ENCODE data around the gene SCFD2. TPM values are rescaled to one million over a fixed set of nuclear protein-coding genes. Genes with fewer than 3 reads are reported as not detected.

SCFD2 gene
- polyA plus RNA-seq, 4 donors, result 2.2 to 8.4 (median 5.6) TPM

DNA sequence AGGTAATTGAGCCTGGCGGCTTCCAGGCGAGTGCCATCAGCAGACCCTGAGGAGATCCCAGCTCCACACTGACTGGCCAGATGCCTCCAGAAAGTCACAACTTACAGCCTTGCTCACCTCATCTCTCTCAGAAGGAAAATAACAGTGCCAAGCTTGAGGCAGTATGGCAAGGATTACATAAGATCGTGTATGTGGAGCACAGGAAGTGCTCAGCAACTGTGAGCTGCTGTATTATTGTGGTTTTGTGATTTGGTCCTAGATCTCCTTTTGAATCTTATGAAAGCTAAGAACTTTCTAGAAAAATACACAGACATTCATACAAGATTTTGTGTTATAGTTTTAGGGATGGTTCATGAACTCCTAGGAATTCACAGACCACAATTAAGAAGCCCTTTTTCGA lies 489.8 kb downstream of the SCFD2 start:
- no peak for DNase-seq
- no peak for FAIRE-seq
- WGBS, 3 donors, result 86 to 91% (median 89%) methylated on average over 4 of the region's 4 CpGs
- Histone ChIP-seq H3K4me3 (ENCODE audit: low read depth in 1 of 3, low read length in 3 of 3) (no peak overlapping the region), H3K27me3 (ENCODE audit: control insufficient read depth in 3 of 3, insufficient read depth in 3 of 3, low read length in 3 of 3) (no peaks in the 10 kb centered on the region), H3K9me3 (ENCODE audit: control insufficient read depth in 2 of 2, insufficient read depth in 1 of 2, low read depth in 1 of 2, low read length in 1 of 2) (no peaks in the 10 kb centered on the region), H3K27ac (ENCODE audit: low read depth in 1 of 3, low read length in 2 of 3) (no peak overlapping the region), H3K36me3 (ENCODE audit: control insufficient read depth in 3 of 3, insufficient read depth in 2 of 3, low read depth in 1 of 3, low read length in 3 of 3) (peaks cover 0 to 13% (median 0%) of the 10 kb centered on the region in 3 donors), H3K4me1 (ENCODE audit: control insufficient read depth in 3 of 3, insufficient read depth in 2 of 3, low read depth in 1 of 3, low read length in 2 of 3) (peaks cover 0 to 7% (median 0%) of the 10 kb centered on the region in 3 donors)

DNA sequence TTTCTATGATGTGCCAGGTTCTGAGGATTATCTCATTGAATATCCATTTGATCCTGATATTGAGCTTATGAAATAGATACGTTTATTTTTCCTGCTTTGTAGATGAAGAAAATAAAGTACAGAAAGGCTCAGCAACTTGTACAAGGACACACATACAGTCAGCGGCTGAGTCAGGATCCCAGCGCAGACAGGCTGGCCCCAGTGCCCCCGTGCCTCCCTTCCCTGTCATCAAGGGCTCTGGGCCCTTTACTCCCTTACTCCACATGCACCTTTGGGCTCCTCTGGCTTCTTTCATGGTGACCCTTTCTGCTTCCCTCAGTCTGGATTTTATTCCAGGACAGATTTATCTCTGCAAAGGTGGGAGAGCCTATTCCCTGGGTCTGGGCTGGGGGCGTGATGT lies 490.9 kb downstream of the SCFD2 start:
- WGBS, 3 donors, result 94 to 97% (median 95%) methylated on average over 5 of the region's 5 CpGs
- peaks cover 0 to 10% (median 2%) of the 10 kb centered on the region in 3 donors for H3K36me3 ChIP-seq (ENCODE audit: control insufficient read depth in 3 of 3, insufficient read depth in 2 of 3, low read depth in 1 of 3, low read length in 3 of 3)
- no peak overlapping the region for H3K27ac ChIP-seq (ENCODE audit: low read depth in 1 of 3, low read length in 2 of 3)
- no peaks in the 10 kb centered on the region for H3K9me3 ChIP-seq (ENCODE audit: control insufficient read depth in 2 of 2, insufficient read depth in 1 of 2, low read depth in 1 of 2, low read length in 1 of 2)
- DNase-seq, result no peak
- H3K27me3 ChIP-seq (ENCODE audit: control insufficient read depth in 3 of 3, insufficient read depth in 3 of 3, low read length in 3 of 3), result no peaks in the 10 kb centered on the region
- peaks cover 0 to 7% (median 0%) of the 10 kb centered on the region in 3 donors for H3K4me1 ChIP-seq (ENCODE audit: control insufficient read depth in 3 of 3, insufficient read depth in 2 of 3, low read depth in 1 of 3, low read length in 2 of 3)
- no peak for FAIRE-seq
- H3K4me3 ChIP-seq (ENCODE audit: low read depth in 1 of 3, low read length in 3 of 3), result no peak overlapping the region

DNA sequence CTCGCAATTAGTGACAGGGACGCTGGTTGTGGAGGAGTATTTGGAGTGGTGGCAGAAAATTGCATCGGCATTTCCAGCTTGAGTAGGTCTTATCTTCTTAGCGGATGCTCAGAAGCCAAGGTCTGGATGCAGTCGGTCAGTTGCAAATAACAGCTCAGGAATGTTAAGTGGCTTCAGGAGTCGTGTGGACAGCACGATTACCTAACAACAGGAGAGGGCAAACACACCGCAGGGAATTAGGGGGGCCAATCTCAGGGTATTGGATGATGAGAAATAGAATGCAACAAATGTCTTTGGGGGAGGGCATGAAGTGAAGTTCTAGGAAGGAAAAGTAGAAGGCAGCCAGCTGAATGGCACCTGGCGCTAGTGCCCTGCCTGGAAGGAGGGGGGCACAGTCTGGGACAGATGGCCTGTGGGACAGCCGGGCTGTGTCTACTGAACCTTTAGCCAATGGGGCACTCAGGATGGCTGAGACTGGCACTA lies 492.0 kb downstream of the SCFD2 start:
- 18 to 62% (median 50%) methylated on average over 10 of the region's 10 CpGs for WGBS, 3 donors
- H3K4me1 ChIP-seq (ENCODE audit: control insufficient read depth in 3 of 3, insufficient read depth in 2 of 3, low read depth in 1 of 3, low read length in 2 of 3), result peaks cover 0 to 7% (median 0%) of the 10 kb centered on the region in 3 donors
- DNase-seq (peak; percentile 16 to 17), FAIRE-seq (no peak)
- H3K36me3 ChIP-seq (ENCODE audit: control insufficient read depth in 3 of 3, insufficient read depth in 2 of 3, low read depth in 1 of 3, low read length in 3 of 3), result peaks cover 0 to 10% (median 2%) of the 10 kb centered on the region in 3 donors
- H3K27me3 ChIP-seq (ENCODE audit: control insufficient read depth in 3 of 3, insufficient read depth in 3 of 3, low read length in 3 of 3), result no peaks in the 10 kb centered on the region
- H3K4me3 ChIP-seq (ENCODE audit: low read depth in 1 of 3, low read length in 3 of 3), result no peak overlapping the region
- no peaks in the 10 kb centered on the region for H3K9me3 ChIP-seq (ENCODE audit: control insufficient read depth in 2 of 2, insufficient read depth in 1 of 2, low read depth in 1 of 2, low read length in 1 of 2)
- H3K27ac ChIP-seq (ENCODE audit: low read depth in 1 of 3, low read length in 2 of 3), result no peak overlapping the region

- Histone ChIP-seq H3K27me3 (ENCODE audit: control insufficient read depth in 3 of 3, insufficient read depth in 3 of 3, low read length in 3 of 3) (no peaks in the 10 kb centered on the region), H3K4me3 (ENCODE audit: low read depth in 1 of 3, low read length in 3 of 3) (no peak overlapping the region), H3K9me3 (ENCODE audit: control insufficient read depth in 2 of 2, insufficient read depth in 1 of 2, low read depth in 1 of 2, low read length in 1 of 2) (no peaks in the 10 kb centered on the region), H3K4me1 (ENCODE audit: control insufficient read depth in 3 of 3, insufficient read depth in 2 of 3, low read depth in 1 of 3, low read length in 2 of 3) (peaks cover 0 to 7% (median 0%) of the 10 kb centered on the region in 3 donors), H3K36me3 (ENCODE audit: control insufficient read depth in 3 of 3, insufficient read depth in 2 of 3, low read depth in 1 of 3, low read length in 3 of 3) (peaks cover 0 to 10% (median 2%) of the 10 kb centered on the region in 3 donors), H3K27ac (ENCODE audit: low read depth in 1 of 3, low read length in 2 of 3) (no peak overlapping the region)
- WGBS, 3 donors, result 16 to 55% (median 49%) methylated on average over 1 of the region's 1 CpG
- peak; percentile 27 to 45 for DNase-seq
- no peak for FAIRE-seq
Observed at GRCh38 chr4:52873191-52873590, 492.7 kb downstream of the SCFD2 start.

DNA sequence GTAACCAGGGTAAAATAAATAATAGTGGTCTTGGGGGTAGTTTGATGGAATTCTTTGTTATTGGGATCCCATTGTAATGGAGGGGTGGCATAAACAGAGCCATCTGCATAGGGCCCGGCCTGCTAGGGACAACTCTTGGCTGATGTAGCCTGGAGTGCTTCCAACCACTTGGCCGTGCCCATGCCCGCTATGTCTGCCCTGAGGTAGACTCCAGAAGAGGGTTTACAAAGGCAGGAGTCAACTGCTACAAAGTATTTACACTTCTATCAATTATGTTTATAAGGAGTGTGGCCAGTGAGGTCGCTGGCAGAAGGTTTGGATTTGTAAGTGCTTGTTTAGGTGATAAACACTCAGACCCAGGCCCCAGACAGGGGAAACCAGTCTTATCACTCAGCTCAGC lies 495.6 kb downstream of the SCFD2 start:
- H3K4me1 ChIP-seq (ENCODE audit: control insufficient read depth in 3 of 3, insufficient read depth in 2 of 3, low read depth in 1 of 3, low read length in 2 of 3), result peaks cover 0 to 7% (median 0%) of the 10 kb centered on the region in 3 donors
- DNase-seq, result no peak
- WGBS, 3 donors, result 79 to 85% (median 80%) methylated on average over 4 of the region's 4 CpGs
- peaks cover 0 to 10% (median 2%) of the 10 kb centered on the region in 3 donors for H3K36me3 ChIP-seq (ENCODE audit: control insufficient read depth in 3 of 3, insufficient read depth in 2 of 3, low read depth in 1 of 3, low read length in 3 of 3)
- H3K4me3 ChIP-seq (ENCODE audit: low read depth in 1 of 3, low read length in 3 of 3), result no peak overlapping the region
- H3K9me3 ChIP-seq (ENCODE audit: control insufficient read depth in 2 of 2, insufficient read depth in 1 of 2, low read depth in 1 of 2, low read length in 1 of 2), result no peaks in the 10 kb centered on the region
- H3K27me3 ChIP-seq (ENCODE audit: control insufficient read depth in 3 of 3, insufficient read depth in 3 of 3, low read length in 3 of 3), result no peaks in the 10 kb centered on the region
- FAIRE-seq, result no peak
- H3K27ac ChIP-seq (ENCODE audit: low read depth in 1 of 3, low read length in 2 of 3), result no peak overlapping the region

GRCh38 chr4:52869656-52870055 lies 496.2 kb downstream of the SCFD2 start:
- H3K4me3 ChIP-seq (ENCODE audit: low read depth in 1 of 3, low read length in 3 of 3), result no peak overlapping the region
- 82 to 95% (median 94%) methylated on average over 1 of the region's 1 CpG for WGBS, 3 donors
- no peak for FAIRE-seq
- H3K27me3 ChIP-seq (ENCODE audit: control insufficient read depth in 3 of 3, insufficient read depth in 3 of 3, low read length in 3 of 3), result no peaks in the 10 kb centered on the region
- H3K9me3 ChIP-seq (ENCODE audit: control insufficient read depth in 2 of 2, insufficient read depth in 1 of 2, low read depth in 1 of 2, low read length in 1 of 2), result no peaks in the 10 kb centered on the region
- no peak for DNase-seq
- H3K36me3 ChIP-seq (ENCODE audit: control insufficient read depth in 3 of 3, insufficient read depth in 2 of 3, low read depth in 1 of 3, low read length in 3 of 3), result peaks cover 0 to 11% (median 2%) of the 10 kb centered on the region in 3 donors
- H3K27ac ChIP-seq (ENCODE audit: low read depth in 1 of 3, low read length in 2 of 3), result no peak overlapping the region
- peaks cover 0 to 7% (median 4%) of the 10 kb centered on the region in 3 donors for H3K4me1 ChIP-seq (ENCODE audit: control insufficient read depth in 3 of 3, insufficient read depth in 2 of 3, low read depth in 1 of 3, low read length in 2 of 3)

DNA sequence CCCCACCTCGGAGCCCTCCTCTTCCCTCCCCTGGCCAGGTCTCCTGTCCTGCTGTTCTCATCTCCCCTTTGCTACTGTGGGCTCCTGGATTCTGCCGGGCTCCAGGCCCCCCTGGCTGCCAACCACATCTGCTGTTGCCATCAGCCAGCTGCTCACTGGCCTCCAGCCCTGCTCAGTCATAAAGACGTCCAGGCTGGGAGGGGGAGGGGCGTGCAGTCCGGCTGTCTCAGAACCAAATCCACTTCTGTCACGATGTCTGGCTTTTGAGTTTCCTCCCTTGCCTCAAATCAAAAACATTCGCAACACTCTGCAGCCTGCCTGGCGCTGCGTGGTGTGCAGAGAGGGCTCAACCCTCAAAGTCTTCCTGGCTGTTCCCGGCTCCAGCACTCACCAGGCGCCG lies 496.7 kb downstream of the SCFD2 start:
- FAIRE-seq (no peak), DNase-seq (peak in 1 of 2 donors; percentile 11)
- Histone ChIP-seq H3K4me3 (ENCODE audit: low read depth in 1 of 3, low read length in 3 of 3) (no peak overlapping the region), H3K36me3 (ENCODE audit: control insufficient read depth in 3 of 3, insufficient read depth in 2 of 3, low read depth in 1 of 3, low read length in 3 of 3) (peaks cover 0 to 11% (median 2%) of the 10 kb centered on the region in 3 donors), H3K4me1 (ENCODE audit: control insufficient read depth in 3 of 3, insufficient read depth in 2 of 3, low read depth in 1 of 3, low read length in 2 of 3) (peaks cover 0 to 7% (median 4%) of the 10 kb centered on the region in 3 donors), H3K9me3 (ENCODE audit: control insufficient read depth in 2 of 2, insufficient read depth in 1 of 2, low read depth in 1 of 2, low read length in 1 of 2) (no peaks in the 10 kb centered on the region), H3K27me3 (ENCODE audit: control insufficient read depth in 3 of 3, insufficient read depth in 3 of 3, low read length in 3 of 3) (no peaks in the 10 kb centered on the region), H3K27ac (ENCODE audit: low read depth in 1 of 3, low read length in 2 of 3) (no peak overlapping the region)
- WGBS, 3 donors, result 61 to 86% (median 67%) methylated on average over 12 of the region's 12 CpGs

DNA sequence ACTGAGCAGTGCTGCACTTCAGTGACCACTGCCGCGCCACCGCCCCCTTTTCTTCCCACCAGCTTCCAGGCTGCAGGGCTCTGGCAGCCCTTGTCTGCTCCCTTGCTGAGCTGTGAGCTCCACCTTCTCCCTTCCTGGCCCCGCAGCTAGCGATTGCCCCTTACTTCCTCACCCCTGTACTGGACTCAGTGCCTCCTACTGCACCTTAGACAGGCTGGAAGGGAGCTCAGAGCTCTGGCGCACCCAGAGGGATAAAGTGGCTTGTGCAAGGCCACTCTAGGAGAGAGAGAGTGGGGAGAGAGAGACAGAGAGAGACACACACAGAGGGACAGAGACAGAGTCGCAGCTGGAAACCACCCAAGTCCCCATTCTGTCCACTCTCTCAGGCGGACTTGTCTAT lies 497.7 kb downstream of the SCFD2 start:
- Histone ChIP-seq H3K27me3 (ENCODE audit: control insufficient read depth in 3 of 3, insufficient read depth in 3 of 3, low read length in 3 of 3) (no peaks in the 10 kb centered on the region), H3K4me1 (ENCODE audit: control insufficient read depth in 3 of 3, insufficient read depth in 2 of 3, low read depth in 1 of 3, low read length in 2 of 3) (peaks cover 0 to 4% (median 3%) of the 10 kb centered on the region in 3 donors), H3K9me3 (ENCODE audit: control insufficient read depth in 2 of 2, insufficient read depth in 1 of 2, low read depth in 1 of 2, low read length in 1 of 2) (no peaks in the 10 kb centered on the region), H3K36me3 (ENCODE audit: control insufficient read depth in 3 of 3, insufficient read depth in 2 of 3, low read depth in 1 of 3, low read length in 3 of 3) (peaks cover 0 to 11% (median 2%) of the 10 kb centered on the region in 3 donors), H3K27ac (ENCODE audit: low read depth in 1 of 3, low read length in 2 of 3) (no peak overlapping the region), H3K4me3 (ENCODE audit: low read depth in 1 of 3, low read length in 3 of 3) (no peak overlapping the region)
- DNase-seq (peak in 1 of 2 donors; percentile 21), FAIRE-seq (no peak)
- 71 to 85% (median 76%) methylated on average over 8 of the region's 8 CpGs for WGBS, 3 donors

DNA sequence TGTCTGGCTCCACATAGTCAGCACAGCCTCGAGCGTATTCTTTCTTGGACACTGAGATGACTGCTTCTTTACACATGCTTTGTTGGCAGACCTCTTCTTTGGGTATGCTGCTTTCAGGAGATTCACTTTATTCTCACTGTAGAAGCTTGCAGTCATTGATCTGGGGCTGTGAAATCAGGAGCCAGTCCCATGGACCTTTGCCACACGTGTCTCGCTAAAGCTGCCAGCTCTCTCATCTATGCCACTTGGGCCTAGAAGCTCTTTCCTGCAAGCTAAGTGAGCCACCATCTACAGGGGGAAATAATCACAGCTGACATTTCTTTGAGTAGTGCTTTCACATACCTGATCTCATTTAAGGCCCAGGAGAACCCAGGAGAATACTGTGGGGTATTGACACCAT lies 498.7 kb downstream of the SCFD2 start:
- FAIRE-seq (no peak), DNase-seq (no peak)
- Histone ChIP-seq H3K36me3 (ENCODE audit: control insufficient read depth in 3 of 3, insufficient read depth in 2 of 3, low read depth in 1 of 3, low read length in 3 of 3) (peaks cover 0 to 8% (median 2%) of the 10 kb centered on the region in 3 donors), H3K27me3 (ENCODE audit: control insufficient read depth in 3 of 3, insufficient read depth in 3 of 3, low read length in 3 of 3) (peaks cover 0 to 2% (median 0%) of the 10 kb centered on the region in 3 donors), H3K4me3 (ENCODE audit: low read depth in 1 of 3, low read length in 3 of 3) (no peak overlapping the region), H3K4me1 (ENCODE audit: control insufficient read depth in 3 of 3, insufficient read depth in 2 of 3, low read depth in 1 of 3, low read length in 2 of 3) (peaks cover 2 to 10% (median 4%) of the 10 kb centered on the region in 3 donors), H3K9me3 (ENCODE audit: control insufficient read depth in 2 of 2, insufficient read depth in 1 of 2, low read depth in 1 of 2, low read length in 1 of 2) (no peaks in the 10 kb centered on the region), H3K27ac (ENCODE audit: low read depth in 1 of 3, low read length in 2 of 3) (no peak overlapping the region)
- 90 to 95% (median 93%) methylated on average over 4 of the region's 4 CpGs for WGBS, 3 donors

Data from small intestine (tissue), 7 donors.